Measurements from ENCODE around the gene ANAPC13.

Gene ANAPC13

GRCh38 chr3:134447351-134447750, 38.4 kb downstream of the ANAPC13 start:
- DNase-seq: no peak

GRCh38 chr3:134446800-134447199, 39.0 kb downstream of the ANAPC13 start:
- DNase-seq: no peak

- DNase-seq: no peak
These were observed 40.1 kb downstream of the ANAPC13 start for GRCh38 chr3:134445636-134446035.

- DNase-seq: no peak
These were observed 40.7 kb downstream of the ANAPC13 start for GRCh38 chr3:134445095-134445494.

GRCh38 chr3:134441821-134442220, 44.0 kb downstream of the ANAPC13 start:
- DNase-seq: no peak

- DNase-seq: no peak
These were observed 44.5 kb downstream of the ANAPC13 start for GRCh38 chr3:134441321-134441720.

- no peak for DNase-seq
These were observed 48.5 kb downstream of the ANAPC13 start for GRCh38 chr3:134437211-134437752.

- no peak for DNase-seq
These were observed 53.5 kb downstream of the ANAPC13 start for GRCh38 chr3:134432236-134432635.

GRCh38 chr3:134430950-134431445, 54.8 kb downstream of the ANAPC13 start:
- no peak for DNase-seq

GRCh38 chr3:134430174-134430573, 55.6 kb downstream of the ANAPC13 start:
- no peak for DNase-seq

GRCh38 chr3:134428401-134428800, 57.4 kb downstream of the ANAPC13 start:
- no peak for DNase-seq

All from CD4-positive, alpha-beta T cell treated with Interleukin-4 for 4 hours (primary cell).